ENCODE results near the gene NME8. TPM values are rescaled to one million over a fixed set of nuclear protein-coding genes. Genes with fewer than 3 reads are reported as not detected.

Gene NME8
- total and polyA plus RNA-seq, 4 donors, result 0.59 TPM; not detected in 3

DNA sequence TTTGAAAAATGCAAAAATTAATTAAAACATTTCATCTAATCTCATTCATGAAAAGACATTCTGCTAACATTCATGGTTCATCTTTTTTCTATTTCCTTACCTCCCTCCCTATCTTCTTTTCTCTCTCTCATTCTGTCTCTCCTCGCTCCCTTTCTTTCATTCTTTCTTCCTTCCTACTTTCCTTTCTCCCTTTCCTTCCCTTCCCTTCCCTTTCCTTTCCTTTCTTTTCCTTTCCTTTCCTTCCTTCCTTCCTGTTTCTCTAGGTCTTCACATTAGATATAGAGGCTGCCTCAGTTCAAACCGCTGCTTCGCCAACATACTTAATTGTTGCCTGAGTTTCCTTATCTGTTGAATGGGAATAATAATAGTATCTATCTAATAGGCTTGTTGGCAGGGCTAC lies 46.3 kb downstream of the NME8 start:
- Histone ChIP-seq H3K27ac (ENCODE audit: low read depth, low read length) (no peak overlapping the region), H3K36me3 (ENCODE audit: control insufficient read depth, insufficient read depth, low read length) (no peaks in the 10 kb centered on the region), H3K27me3 (ENCODE audit: control insufficient read depth, insufficient read depth, low read length) (no peaks in the 10 kb centered on the region), H3K4me1 (ENCODE audit: control insufficient read depth, insufficient read depth, low read length) (no peaks in the 10 kb centered on the region), H3K4me3 (ENCODE audit: low read depth, low read length) (no peak overlapping the region), H3K9me3 (ENCODE audit: control insufficient read depth, insufficient read depth, low read length) (no peaks in the 10 kb centered on the region)
- no peak for DNase-seq (ENCODE audit: low read depth in 4 of 6, low spot score in 6 of 6)
- no CpG with 5 or more reads among the region's 3 CpGs for WGBS (ENCODE audit: insufficient coverage)

DNA sequence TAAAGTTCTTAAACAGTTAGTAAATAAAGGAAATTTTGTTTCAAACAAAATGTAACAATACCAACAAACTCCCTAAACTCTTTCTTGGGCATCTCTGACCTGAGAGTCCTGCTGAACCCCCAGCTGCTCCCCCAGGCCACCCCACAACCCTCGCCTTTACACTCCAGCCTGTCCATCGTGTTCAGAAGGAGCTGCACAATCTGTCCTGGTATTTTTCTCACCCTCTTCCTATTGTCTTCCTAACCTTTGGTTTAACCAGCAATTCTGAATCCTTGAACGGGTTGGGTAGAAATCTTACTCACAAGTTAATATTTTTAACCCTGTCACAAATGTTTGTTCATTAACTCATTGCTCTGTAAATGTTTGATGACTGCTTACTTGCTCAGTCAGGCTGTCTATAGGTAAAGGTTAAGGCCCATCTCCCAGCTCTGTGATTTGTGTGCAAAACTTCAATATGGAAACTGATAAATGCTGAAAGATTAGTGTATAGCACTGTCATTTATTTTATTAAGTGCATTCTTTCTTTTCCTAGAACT lies 51.4 kb downstream of the NME8 start:
- no peaks in the 10 kb centered on the region for H3K9me3 ChIP-seq (ENCODE audit: control insufficient read depth, insufficient read depth, low read length)
- no peak overlapping the region for H3K4me3 ChIP-seq (ENCODE audit: low read depth, low read length)
- no CpG with 5 or more reads among the region's 3 CpGs for WGBS (ENCODE audit: insufficient coverage)
- H3K36me3 ChIP-seq (ENCODE audit: control insufficient read depth, insufficient read depth, low read length), result no peaks in the 10 kb centered on the region
- no peak overlapping the region for H3K27ac ChIP-seq (ENCODE audit: low read depth, low read length)
- H3K4me1 ChIP-seq (ENCODE audit: control insufficient read depth, insufficient read depth, low read length), result no peaks in the 10 kb centered on the region
- no peak for DNase-seq (ENCODE audit: low read depth in 4 of 6, low spot score in 6 of 6)
- H3K27me3 ChIP-seq (ENCODE audit: control insufficient read depth, insufficient read depth, low read length), result no peaks in the 10 kb centered on the region

DNA sequence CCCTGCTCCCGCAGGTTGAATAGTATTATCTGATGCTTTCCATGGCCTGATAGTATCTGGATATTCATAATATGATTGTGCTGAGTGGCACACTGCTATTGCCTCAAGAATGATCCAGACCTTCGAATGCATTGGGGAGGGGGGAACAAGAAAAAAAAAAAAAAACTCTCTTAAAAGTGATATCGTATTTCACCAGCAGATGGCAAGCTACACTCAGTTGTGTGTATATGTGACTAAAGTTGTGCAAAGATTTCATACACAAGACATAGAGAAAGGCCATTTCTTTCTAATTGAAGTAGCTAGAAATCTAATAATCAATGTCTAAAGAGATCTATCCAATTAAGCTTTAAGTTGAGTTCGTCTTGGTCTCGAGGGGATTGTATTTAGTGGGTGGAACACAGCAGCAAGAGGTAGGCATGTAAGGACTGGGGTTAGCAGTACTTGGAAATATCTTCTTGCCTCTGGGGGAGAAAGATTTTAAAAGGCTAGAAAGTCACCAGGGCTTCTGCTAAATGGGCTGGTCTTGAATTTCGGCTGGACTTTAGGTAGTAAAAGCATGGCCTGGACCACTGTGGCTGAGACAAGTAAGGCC lies 52.9 kb downstream of the NME8 start:
- no peak overlapping the region for H3K27ac ChIP-seq (ENCODE audit: low read depth, low read length)
- DNase-seq (ENCODE audit: low read depth in 4 of 6, low spot score in 6 of 6), result peak in 2 of 6 donors; percentile 70 to 88
- WGBS (ENCODE audit: insufficient coverage), result 37% methylated on average over 3 of the region's 6 CpGs

DNA sequence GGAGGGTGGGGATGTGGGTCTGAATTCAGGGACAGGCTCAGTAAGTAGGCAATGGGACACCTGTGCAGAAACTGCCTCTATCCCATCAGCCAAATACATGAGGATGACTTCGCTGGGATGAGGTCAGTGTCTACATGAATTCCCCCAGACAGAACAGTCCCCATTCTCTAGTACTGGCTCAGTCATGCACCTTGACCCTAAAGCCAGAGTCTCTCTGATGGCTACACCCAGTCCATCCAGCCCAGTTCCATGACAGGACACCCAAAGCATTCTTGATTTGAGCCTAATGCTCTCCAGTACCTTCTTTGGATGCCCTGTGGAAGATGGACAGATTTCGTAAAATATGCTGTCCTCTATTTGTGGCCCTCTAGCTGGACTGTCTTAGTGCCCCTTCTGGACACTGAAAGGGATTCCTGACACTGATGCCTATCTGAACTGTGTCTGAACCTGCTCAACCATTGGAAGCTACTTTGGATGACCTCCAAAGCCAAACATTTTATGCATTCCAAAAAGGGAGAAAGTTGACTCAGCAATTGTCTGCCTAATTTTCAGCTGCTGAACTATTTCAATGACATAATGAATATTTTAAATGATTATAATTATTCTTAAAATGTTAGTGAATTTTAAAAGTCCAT lies 53.6 kb downstream of the NME8 start:
- WGBS (ENCODE audit: insufficient coverage), result 92% methylated on average over 2 of the region's 2 CpGs
- no peaks in the 10 kb centered on the region for H3K36me3 ChIP-seq (ENCODE audit: control insufficient read depth, insufficient read depth, low read length)
- peak in 1 of 6 donors; percentile 34 for DNase-seq (ENCODE audit: low read depth in 4 of 6, low spot score in 6 of 6)
- H3K4me1 ChIP-seq (ENCODE audit: control insufficient read depth, insufficient read depth, low read length), result no peaks in the 10 kb centered on the region
- H3K27me3 ChIP-seq (ENCODE audit: control insufficient read depth, insufficient read depth, low read length), result no peaks in the 10 kb centered on the region
- H3K27ac ChIP-seq (ENCODE audit: low read depth, low read length), result no peak overlapping the region
- no peak overlapping the region for H3K4me3 ChIP-seq (ENCODE audit: low read depth, low read length)
- no peaks in the 10 kb centered on the region for H3K9me3 ChIP-seq (ENCODE audit: control insufficient read depth, insufficient read depth, low read length)

More for the DNA sequence above, 52.9 kb downstream of the NME8 start:
- no peaks in the 10 kb centered on the region for H3K4me1 ChIP-seq (ENCODE audit: control insufficient read depth, insufficient read depth, low read length)
- H3K4me3 ChIP-seq (ENCODE audit: low read depth, low read length), result no peak overlapping the region
- no peaks in the 10 kb centered on the region for H3K36me3 ChIP-seq (ENCODE audit: control insufficient read depth, insufficient read depth, low read length)
- H3K9me3 ChIP-seq (ENCODE audit: control insufficient read depth, insufficient read depth, low read length), result no peaks in the 10 kb centered on the region
- no peaks in the 10 kb centered on the region for H3K27me3 ChIP-seq (ENCODE audit: control insufficient read depth, insufficient read depth, low read length)

DNA sequence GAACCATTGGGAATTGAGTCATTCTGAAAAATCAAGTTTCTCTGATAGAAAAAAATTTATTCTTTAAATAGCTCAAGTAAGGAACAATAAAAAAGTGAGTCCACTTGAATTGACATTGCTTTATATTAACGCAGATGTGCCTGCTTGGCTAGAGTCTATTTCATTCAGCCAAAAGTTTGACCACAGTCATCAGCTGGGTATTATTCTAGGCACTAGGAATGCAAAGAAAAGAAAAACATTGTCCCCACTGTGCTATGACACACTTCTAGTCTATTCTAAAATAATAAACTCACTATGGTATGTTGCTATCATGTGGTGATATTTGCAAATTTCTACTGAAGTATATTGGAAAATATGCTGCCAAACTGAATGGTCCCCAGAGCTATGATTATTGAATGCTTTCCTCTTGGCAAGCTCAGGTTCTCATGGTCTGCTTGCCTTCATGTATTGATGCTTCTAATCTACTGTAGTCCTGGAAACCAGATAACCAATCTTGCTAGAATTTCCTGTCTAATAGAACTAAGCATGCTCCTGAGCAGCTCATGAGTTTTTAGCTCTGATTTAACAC lies 59.9 kb downstream of the NME8 start:
- peak in 1 of 6 donors; percentile 50 for DNase-seq (ENCODE audit: low read depth in 4 of 6, low spot score in 6 of 6)

DNA sequence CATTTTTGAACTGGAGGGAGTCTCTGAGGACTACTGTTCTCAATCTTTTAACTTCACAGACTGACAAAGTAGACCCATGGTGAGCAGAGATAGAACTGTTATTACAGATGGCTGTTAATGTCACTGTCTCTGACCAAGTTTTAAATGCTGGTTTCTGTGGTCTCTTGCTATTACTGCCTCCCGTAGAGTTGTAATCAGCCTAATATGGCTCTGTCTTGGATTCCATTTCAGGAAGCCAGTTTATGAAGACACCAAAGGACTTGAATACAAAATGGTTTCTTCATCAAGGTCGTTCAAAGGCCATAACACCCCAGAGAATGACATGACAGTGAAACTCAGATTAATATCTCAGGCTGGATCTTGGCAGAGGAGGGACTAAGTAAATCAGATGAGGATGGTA lies 64.4 kb downstream of the NME8 start:
- H3K36me3 ChIP-seq (ENCODE audit: control insufficient read depth, insufficient read depth, low read length), result no peaks in the 10 kb centered on the region
- WGBS (ENCODE audit: insufficient coverage), result 83% methylated on average over 1 of the region's 2 CpGs

More for the DNA sequence above, 59.9 kb downstream of the NME8 start:
- WGBS (ENCODE audit: insufficient coverage), result 50% methylated on average over 1 of the region's 1 CpG
- Histone ChIP-seq H3K4me1 (ENCODE audit: control insufficient read depth, insufficient read depth, low read length) (no peaks in the 10 kb centered on the region), H3K27ac (ENCODE audit: low read depth, low read length) (no peak overlapping the region), H3K27me3 (ENCODE audit: control insufficient read depth, insufficient read depth, low read length) (no peaks in the 10 kb centered on the region), H3K9me3 (ENCODE audit: control insufficient read depth, insufficient read depth, low read length) (no peaks in the 10 kb centered on the region), H3K36me3 (ENCODE audit: control insufficient read depth, insufficient read depth, low read length) (no peaks in the 10 kb centered on the region), H3K4me3 (ENCODE audit: low read depth, low read length) (no peak overlapping the region)

DNA sequence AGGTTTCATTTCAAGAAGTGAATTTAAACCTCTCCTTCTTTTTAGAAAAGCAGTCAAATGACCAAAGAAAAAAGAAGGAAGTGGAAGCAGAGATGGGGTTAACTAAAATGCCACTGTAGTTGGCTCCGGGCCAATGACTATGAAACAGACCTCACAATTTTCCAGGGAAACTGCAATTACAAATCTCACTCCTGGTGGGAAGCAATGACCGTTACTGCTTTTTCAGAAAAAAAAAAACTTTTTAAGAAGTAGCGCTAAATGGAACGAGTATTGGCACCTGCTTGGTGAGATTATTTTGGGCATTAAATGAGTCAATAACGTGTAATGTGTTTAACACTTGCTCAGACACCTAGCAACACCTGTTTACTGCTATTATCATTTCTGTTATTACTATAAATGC lies 67.0 kb downstream of the NME8 start:
- Histone ChIP-seq H3K36me3 (ENCODE audit: control insufficient read depth, insufficient read depth, low read length) (no peaks in the 10 kb centered on the region), H3K4me1 (ENCODE audit: control insufficient read depth, insufficient read depth, low read length) (peaks cover 16% of the 10 kb centered on the region), H3K4me3 (ENCODE audit: low read depth, low read length) (peak overlapping the region; percentile 68), H3K27me3 (ENCODE audit: control insufficient read depth, insufficient read depth, low read length) (peaks cover 19% of the 10 kb centered on the region), H3K9me3 (ENCODE audit: control insufficient read depth, insufficient read depth, low read length) (no peaks in the 10 kb centered on the region), H3K27ac (ENCODE audit: low read depth, low read length) (peak overlapping the region; percentile 86)
- peak in 2 of 6 donors; percentile 55 to 58 for DNase-seq (ENCODE audit: low read depth in 4 of 6, low spot score in 6 of 6)
- WGBS (ENCODE audit: insufficient coverage), result no CpG with 5 or more reads among the region's 5 CpGs

More for the DNA sequence above, 64.4 kb downstream of the NME8 start:
- H3K27ac ChIP-seq (ENCODE audit: low read depth, low read length), result peak overlapping the region; percentile 10
- no peak overlapping the region for H3K4me3 ChIP-seq (ENCODE audit: low read depth, low read length)
- peaks cover 10% of the 10 kb centered on the region for H3K4me1 ChIP-seq (ENCODE audit: control insufficient read depth, insufficient read depth, low read length)
- H3K9me3 ChIP-seq (ENCODE audit: control insufficient read depth, insufficient read depth, low read length), result no peaks in the 10 kb centered on the region
- DNase-seq (ENCODE audit: low read depth in 4 of 6, low spot score in 6 of 6), result peak in 1 of 6 donors; percentile 38
- peaks cover 19% of the 10 kb centered on the region for H3K27me3 ChIP-seq (ENCODE audit: control insufficient read depth, insufficient read depth, low read length)

DNA sequence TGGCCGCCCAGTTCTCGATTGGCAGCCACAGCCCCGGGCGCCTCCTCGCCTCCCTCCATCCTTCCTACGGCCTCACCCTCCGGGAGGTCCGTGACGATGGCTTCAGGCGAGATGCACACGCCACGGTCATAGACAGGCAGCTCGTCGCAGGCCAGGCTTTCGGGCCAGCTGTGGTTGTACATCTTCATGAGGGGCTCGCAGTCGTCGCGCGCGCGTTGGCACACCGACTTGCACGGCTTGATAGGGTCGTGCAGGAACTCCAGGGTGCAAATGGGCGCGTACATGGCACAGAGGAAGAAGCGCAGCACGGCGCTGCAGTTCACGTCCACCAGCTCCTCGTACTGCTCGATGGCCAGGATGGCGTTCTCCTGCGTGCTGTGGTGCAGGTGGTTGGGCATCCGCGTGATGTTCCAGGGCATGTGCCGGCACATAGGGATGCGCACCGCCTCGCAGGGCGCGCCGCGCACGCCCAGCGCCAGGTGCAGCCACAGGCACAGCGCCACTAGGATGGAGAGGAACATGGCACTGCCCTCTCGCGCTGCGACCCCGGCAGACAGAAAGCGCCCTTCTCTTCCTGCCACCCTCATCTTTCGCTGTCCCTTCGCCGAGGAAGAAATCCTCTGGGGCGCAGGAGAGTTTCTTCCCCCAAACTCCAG lies 67.7 kb downstream of the NME8 start:
- Histone ChIP-seq H3K4me1 (ENCODE audit: control insufficient read depth, insufficient read depth, low read length) (peaks cover 18% of the 10 kb centered on the region), H3K9me3 (ENCODE audit: control insufficient read depth, insufficient read depth, low read length) (no peaks in the 10 kb centered on the region), H3K36me3 (ENCODE audit: control insufficient read depth, insufficient read depth, low read length) (no peaks in the 10 kb centered on the region), H3K27ac (ENCODE audit: low read depth, low read length) (peak overlapping the region; percentile 86), H3K4me3 (ENCODE audit: low read depth, low read length) (peak overlapping the region; percentile 68), H3K27me3 (ENCODE audit: control insufficient read depth, insufficient read depth, low read length) (peaks cover 19% of the 10 kb centered on the region)
- WGBS (ENCODE audit: insufficient coverage), result 2% methylated on average over 54 of the region's 57 CpGs
- DNase-seq (ENCODE audit: low read depth in 4 of 6, low spot score in 6 of 6), result peak in 2 of 6 donors; percentile 53 to 59

Data from spinal cord (tissue), 10 donors.